ENCODE data around the gene TMBIM6.

- TF ChIP-seq POLR2A (IDR thresholded peaks at IDR 0.05; ENCODE audit: low read depth) (no peak), POLR2AphosphoS5 (IDR thresholded peaks at IDR 0.05) (no peak)
- TF ChIP-seq, protein P1, sequence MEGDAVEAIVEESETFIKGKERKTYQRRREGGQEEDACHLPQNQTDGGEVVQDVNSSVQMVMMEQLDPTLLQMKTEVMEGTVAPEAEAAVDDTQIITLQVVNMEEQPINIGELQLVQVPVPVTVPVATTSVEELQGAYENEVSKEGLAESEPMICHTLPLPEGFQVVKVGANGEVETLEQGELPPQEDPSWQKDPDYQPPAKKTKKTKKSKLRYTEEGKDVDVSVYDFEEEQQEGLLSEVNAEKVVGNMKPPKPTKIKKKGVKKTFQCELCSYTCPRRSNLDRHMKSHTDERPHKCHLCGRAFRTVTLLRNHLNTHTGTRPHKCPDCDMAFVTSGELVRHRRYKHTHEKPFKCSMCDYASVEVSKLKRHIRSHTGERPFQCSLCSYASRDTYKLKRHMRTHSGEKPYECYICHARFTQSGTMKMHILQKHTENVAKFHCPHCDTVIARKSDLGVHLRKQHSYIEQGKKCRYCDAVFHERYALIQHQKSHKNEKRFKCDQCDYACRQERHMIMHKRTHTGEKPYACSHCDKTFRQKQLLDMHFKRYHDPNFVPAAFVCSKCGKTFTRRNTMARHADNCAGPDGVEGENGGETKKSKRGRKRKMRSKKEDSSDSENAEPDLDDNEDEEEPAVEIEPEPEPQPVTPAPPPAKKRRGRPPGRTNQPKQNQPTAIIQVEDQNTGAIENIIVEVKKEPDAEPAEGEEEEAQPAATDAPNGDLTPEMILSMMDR (IDR thresholded peaks at IDR 0.05), result no peak
Measured at GRCh38 chr12:49733219-49734017, 7.9 kb upstream of the TMBIM6 start.

All from esophagus muscularis mucosa (tissue), 3 donors.